ENCODE results near the gene BRINP3. TPM values are rescaled to one million over a fixed set of nuclear protein-coding genes. Genes with fewer than 3 reads are reported as not detected.

Gene BRINP3
- total RNA-seq, 3 donors from 2014 or later (not counting 1 experiment from before 2014, with no cell fraction given), result not detected

GRCh38 chr1:190344454-190344853 lies 133.2 kb downstream of the BRINP3 start:
- Mint-ChIP-seq H3K36me3 (no peaks in the 10 kb centered on the region), H3K9me3 (peaks cover 4 to 13% of the 10 kb centered on the region in 2 donors), H3K27me3 (ENCODE audit: low read depth in 2 of 2) (no peaks in the 10 kb centered on the region), H3K27ac (no peak overlapping the region), H3K4me3 (no peak overlapping the region), H3K4me1 (no peaks in the 10 kb centered on the region)
- Histone ChIP-seq H3K4me1 (ENCODE audit: control insufficient read depth, insufficient read depth, low read length) (no peaks in the 10 kb centered on the region), H3K9me3 (ENCODE audit: control insufficient read depth, insufficient read depth, low read length) (no peaks in the 10 kb centered on the region), H3K36me3 (ENCODE audit: control insufficient read depth, insufficient read depth, low read length) (no peaks in the 10 kb centered on the region), H3K4me3 (ENCODE audit: low read length) (no peak overlapping the region), H3K27ac (ENCODE audit: low read length) (no peak overlapping the region), H3K27me3 (ENCODE audit: control insufficient read depth, insufficient read depth, low read length) (no peaks in the 10 kb centered on the region)
- intact Hi-C loops (cut with micrococcal nuclease), result no loop called here
- ATAC-seq (no peak), DNase-seq (no peak)
- TF ChIP-seq CTCF (IDR thresholded peaks at IDR 0.05), result no peak

- no peak overlapping the region for H3K4me3 Mint-ChIP-seq
- H3K9me3 ChIP-seq (ENCODE audit: control insufficient read depth, insufficient read depth, low read length), result no peaks in the 10 kb centered on the region
- H3K36me3 ChIP-seq (ENCODE audit: control insufficient read depth, insufficient read depth, low read length), result no peaks in the 10 kb centered on the region
- TF ChIP-seq CTCF (IDR thresholded peaks at IDR 0.05), result no peak
- no peaks in the 10 kb centered on the region for H3K27me3 Mint-ChIP-seq (ENCODE audit: low read depth in 2 of 2)
- H3K36me3 Mint-ChIP-seq, result peaks cover 7% of the 10 kb centered on the region
- no peak overlapping the region for H3K27ac ChIP-seq (ENCODE audit: low read length)
- H3K9me3 Mint-ChIP-seq, result peaks cover 7 to 23% of the 10 kb centered on the region in 2 donors
- H3K4me1 ChIP-seq (ENCODE audit: control insufficient read depth, insufficient read depth, low read length), result no peaks in the 10 kb centered on the region
- no peak for ATAC-seq
- no peak for DNase-seq
- H3K4me3 ChIP-seq (ENCODE audit: low read length), result no peak overlapping the region
- no peaks in the 10 kb centered on the region for H3K4me1 Mint-ChIP-seq
- no peaks in the 10 kb centered on the region for H3K27me3 ChIP-seq (ENCODE audit: control insufficient read depth, insufficient read depth, low read length)
- H3K27ac Mint-ChIP-seq, result no peak overlapping the region
- intact Hi-C loops (cut with micrococcal nuclease), result no loop called here
These were observed 138.8 kb downstream of the BRINP3 start for GRCh38 chr1:190338829-190339228.

- H3K36me3 Mint-ChIP-seq, result peaks cover 16% of the 10 kb centered on the region
- DNase-seq, result no peak
- H3K9me3 Mint-ChIP-seq, result peaks cover 13 to 19% of the 10 kb centered on the region in 2 donors
- Histone ChIP-seq H3K4me3 (ENCODE audit: low read length) (no peak overlapping the region), H3K4me1 (ENCODE audit: control insufficient read depth, insufficient read depth, low read length) (no peaks in the 10 kb centered on the region), H3K36me3 (ENCODE audit: control insufficient read depth, insufficient read depth, low read length) (no peaks in the 10 kb centered on the region), H3K27me3 (ENCODE audit: control insufficient read depth, insufficient read depth, low read length) (no peaks in the 10 kb centered on the region), H3K27ac (ENCODE audit: low read length) (no peak overlapping the region), H3K9me3 (ENCODE audit: control insufficient read depth, insufficient read depth, low read length) (no peaks in the 10 kb centered on the region)
- H3K4me3 Mint-ChIP-seq, result no peak overlapping the region
- H3K27me3 Mint-ChIP-seq (ENCODE audit: low read depth in 2 of 2), result no peaks in the 10 kb centered on the region
- no peak overlapping the region for H3K27ac Mint-ChIP-seq
- H3K4me1 Mint-ChIP-seq, result no peaks in the 10 kb centered on the region
- no peak for TF ChIP-seq CTCF (IDR thresholded peaks at IDR 0.05)
- ATAC-seq, result no peak
- intact Hi-C loops (cut with micrococcal nuclease), result no loop called here
- WGBS (ENCODE audit: insufficient coverage), result 78% methylated on average over 4 of the region's 4 CpGs
These were observed 148.8 kb downstream of the BRINP3 start for GRCh38 chr1:190328871-190329270.

- no peaks in the 10 kb centered on the region for H3K9me3 ChIP-seq (ENCODE audit: control insufficient read depth, insufficient read depth, low read length)
- no peak overlapping the region for H3K27ac ChIP-seq (ENCODE audit: low read length)
- no peak overlapping the region for H3K4me3 ChIP-seq (ENCODE audit: low read length)
- Mint-ChIP-seq H3K9me3 (peaks cover 13 to 19% of the 10 kb centered on the region in 2 donors), H3K4me3 (no peak overlapping the region), H3K4me1 (no peaks in the 10 kb centered on the region), H3K27ac (no peak overlapping the region), H3K27me3 (ENCODE audit: low read depth in 2 of 2) (no peaks in the 10 kb centered on the region), H3K36me3 (peaks cover 16% of the 10 kb centered on the region)
- no peaks in the 10 kb centered on the region for H3K4me1 ChIP-seq (ENCODE audit: control insufficient read depth, insufficient read depth, low read length)
- ATAC-seq (no peak), DNase-seq (no peak)
- TF ChIP-seq CTCF (IDR thresholded peaks at IDR 0.05), result no peak
- intact Hi-C loops (cut with micrococcal nuclease), result no loop called here
- H3K27me3 ChIP-seq (ENCODE audit: control insufficient read depth, insufficient read depth, low read length), result no peaks in the 10 kb centered on the region
- no peaks in the 10 kb centered on the region for H3K36me3 ChIP-seq (ENCODE audit: control insufficient read depth, insufficient read depth, low read length)
These were observed 149.3 kb downstream of the BRINP3 start for GRCh38 chr1:190328361-190328760.

All from natural killer cell (primary cell).